Lower lobe of right lung (tissue), 2 donors: ENCODE measurements around the gene C2orf42. TPM values are rescaled to one million over a fixed set of nuclear protein-coding genes. Genes with fewer than 3 reads are reported as not detected.
A peak's percentile ranks its signal among the peaks of the same experiment; 100 is the strongest.
"Not testable (repeated sequence)": the region's sequence is repeated elsewhere in the genome, so short reads cannot be mapped to it uniquely, and the experiment has no call there.

Experiments
- ATAC-seq, 2 donors: fragments of 200-7000 bp; cut with Tn5 transposase; one replicate each; pipeline ENCODE4 v1.9.1; 2020 to 2022; ENCODE audit warnings: mild to moderate bottlenecking in 2 of 2, moderate library complexity in 2 of 2
- DNase-seq: peaks from one replicate; pipeline ENCODE4 v3.0.0-alpha.2; 2020
- H3K27ac ChIP-seq: fragments of 200-600 bp; one replicate; pipeline ENCODE4 v1.8.0; 2022
- H3K27me3 ChIP-seq: fragments of 200-600 bp; one replicate; pipeline ENCODE4 v1.8.0; 2022; ENCODE audit warnings: low read depth
- H3K36me3 ChIP-seq: fragments of 200-600 bp; one replicate; pipeline ENCODE4 v1.8.0; 2022; ENCODE audit warnings: mild to moderate bottlenecking
- H3K4me1 ChIP-seq: fragments of 200-600 bp; one replicate; pipeline ENCODE4 v1.8.0; 2022
- H3K4me3 ChIP-seq: fragments of 200-600 bp; one replicate; pipeline ENCODE4 v1.8.0; 2022; ENCODE audit warnings: mild to moderate bottlenecking
- H3K9me3 ChIP-seq: fragments of 200-600 bp; one replicate; pipeline ENCODE4 v1.8.0; 2022
- CTCF ChIP-seq: fragments of 200-600 bp; IDR thresholded peaks from one replicate; pipeline ENCODE4 v1.8.0; 2022; ENCODE audit warnings: antibody characterized with exemption, mild to moderate bottlenecking
- intact Hi-C: fragments of 100-400 bp; cut with DNase I; formaldehyde crosslinking; loops from one replicate; pipeline ENCODE4 v1.11.0; 2022
- total RNA-seq: library from RNA; stranded (reverse); fragmentation: NEBNext Ultra II Directional; extraction: Animal tissue kit (Norgen Biotek cat#: 25700); gene quantifications from one replicate; pipeline ENCODE4 v1.2.1, GENCODE V29; 2021
- donor health status: DM: no; HTN: yes; CAD: no; lungs with severe emphysema.

C2orf42 gene
- total RNA-seq, 1 donor from 2014 or later: 18.0 TPM

GRCh38 chr2:70191244-70191735, 471 bp upstream of the C2orf42 start:
- Histone ChIP-seq H3K4me1 (peaks cover 9% of the 10 kb centered on the region), H3K4me3 (peak overlapping the region; percentile 90), H3K27me3 (no peaks in the 10 kb centered on the region), H3K36me3 (no peaks in the 10 kb centered on the region), H3K27ac (peak overlapping the region; percentile 95), H3K9me3 (no peaks in the 10 kb centered on the region)
- ATAC-seq (no peak), DNase-seq (no peak)
- intact Hi-C loops: no loop called here
- TF ChIP-seq CTCF: no peak

GRCh38 chr2:70188460-70188859, 2.4 kb downstream of the C2orf42 start:
- intact Hi-C loops: no loop called here
- TF ChIP-seq CTCF: no peak
- H3K36me3 ChIP-seq: no peaks in the 10 kb centered on the region
- H3K4me3 ChIP-seq: no peak overlapping the region
- ATAC-seq (no peak), DNase-seq (no peak)
- no peak overlapping the region for H3K27ac ChIP-seq
- no peaks in the 10 kb centered on the region for H3K27me3 ChIP-seq
- H3K4me1 ChIP-seq: peaks cover 9% of the 10 kb centered on the region
- no peaks in the 10 kb centered on the region for H3K9me3 ChIP-seq

- H3K4me3 ChIP-seq, H3K27ac ChIP-seq, intact Hi-C loops, H3K9me3 ChIP-seq, H3K4me1 ChIP-seq, H3K27me3 ChIP-seq, H3K36me3 ChIP-seq, ATAC-seq, DNase-seq: not testable (repeated sequence)
Measured at GRCh38 chr2:70187170-70187569, 3.6 kb downstream of the C2orf42 start.

GRCh38 chr2:70182689-70183088, 8.1 kb downstream of the C2orf42 start:
- intact Hi-C loops: no loop called here
- peaks cover 43% of the 10 kb centered on the region for H3K36me3 ChIP-seq
- TF ChIP-seq CTCF: no peak

GRCh38 chr2:70181363-70181956, 9.4 kb downstream of the C2orf42 start:
- ATAC-seq: no peak

More at GRCh38 chr2:70182689-70183088, 8.1 kb downstream of the C2orf42 start:
- H3K4me1 ChIP-seq: no peaks in the 10 kb centered on the region
- H3K9me3 ChIP-seq: no peaks in the 10 kb centered on the region
- no peak for DNase-seq
- H3K4me3 ChIP-seq: no peak overlapping the region
- H3K27me3 ChIP-seq: no peaks in the 10 kb centered on the region
- H3K27ac ChIP-seq: no peak overlapping the region
- ATAC-seq: no peak

More at GRCh38 chr2:70181363-70181956, 9.4 kb downstream of the C2orf42 start:
- Histone ChIP-seq H3K4me3 (no peak overlapping the region), H3K36me3 (peaks cover 56% of the 10 kb centered on the region), H3K9me3 (no peaks in the 10 kb centered on the region), H3K27ac (no peak overlapping the region), H3K27me3 (no peaks in the 10 kb centered on the region), H3K4me1 (no peaks in the 10 kb centered on the region)
- TF ChIP-seq CTCF: no peak
- intact Hi-C loops: no loop called here
- no peak for DNase-seq
